ENCODE results near the gene NEMP2. TPM values are rescaled to one million over a fixed set of nuclear protein-coding genes. Genes with fewer than 3 reads are reported as not detected.

The NEMP2 gene
- total RNA-seq, 2 experiments from 2014 or later, result 11.6 to 12.2 TPM

GRCh38 chr2:190533968-190534309, 583 bp downstream of the NEMP2 start:
- peaks cover 79% of the 10 kb centered on the region for H3K4me1 Mint-ChIP-seq (ENCODE audit: low read depth)

GRCh38 chr2:190533175-190533967, 1.2 kb downstream of the NEMP2 start:
- H3K4me1 ChIP-seq (ENCODE audit: insufficient read depth, low read length), result peaks cover 48% of the 10 kb centered on the region
- peaks cover 41% of the 10 kb centered on the region for H3K36me3 Mint-ChIP-seq (ENCODE audit: low read depth)
- peak overlapping the region; percentile 93 for H3K4me3 Mint-ChIP-seq
- no peaks in the 10 kb centered on the region for H3K9me3 ChIP-seq (ENCODE audit: control insufficient read depth in 1 of 2, insufficient read depth in 1 of 2, low read length in 2 of 2)
- DNase-seq, result peak in 1 of 14 experiments; percentile 51
- H3K36me3 ChIP-seq (ENCODE audit: insufficient read depth, low read length), result no peaks in the 10 kb centered on the region
- intact Hi-C loops (cut with DNase I, micrococcal nuclease), result loop anchor here (2.0 to 10.0 kb wide), 8 partner anchors 19 to 869 kb away; partner anchors contain the start of genes NAB1 (in 2 of the 2), ASNSD1 (in 1 of the 2), GLS (in 1 of the 2) and MFSD6 (in 1 of the 2)
- peaks cover 5% of the 10 kb centered on the region for H3K9me3 Mint-ChIP-seq
- peak overlapping the region; percentile 87 to 95 for H3K27ac ChIP-seq (ENCODE audit: low read depth in 1 of 2, low read length in 2 of 2)
- CTCF ChIA-PET, result interaction anchor here (1.0 to 1.5 kb wide), 3 partner anchors 116 to 214 kb away, joined by 3 to 4 read pairs (median 4); partner anchors contain the start of gene HIBCH
- peaks cover 85% of the 10 kb centered on the region for H3K4me1 Mint-ChIP-seq (ENCODE audit: low read depth)
- H3K27me3 Mint-ChIP-seq, result no peaks in the 10 kb centered on the region
- peak overlapping the region; percentile 77 for H3K4me3 ChIP-seq (ENCODE audit: low read length)
- peak overlapping the region; percentile 99 for H3K27ac Mint-ChIP-seq
- POLR2A ChIA-PET, result interaction anchor here (0.7 to 5.3 kb wide), 33 partner anchors 10 to 615 kb away, joined by 3 to 100 read pairs (median 4); partner anchors contain the start of genes GLS, MFSD6 and NAB1
- peak; percentile 12 for ATAC-seq (ENCODE audit: poor library complexity)
- no peak for TF ChIP-seq CTCF (IDR thresholded peaks at IDR 0.05)
- H3K27me3 ChIP-seq (ENCODE audit: control insufficient read depth in 1 of 2, insufficient read depth in 2 of 2, low read length in 2 of 2), result no peaks in the 10 kb centered on the region

More at GRCh38 chr2:190533968-190534309, 583 bp downstream of the NEMP2 start:
- peak; percentile 64 for ATAC-seq (ENCODE audit: poor library complexity)
- no peak for TF ChIP-seq CTCF (IDR thresholded peaks at IDR 0.05)
- Mint-ChIP-seq H3K27ac (peak overlapping the region; percentile 99), H3K4me3 (peak overlapping the region; percentile 93), H3K36me3 (ENCODE audit: low read depth) (peaks cover 47% of the 10 kb centered on the region), H3K27me3 (no peaks in the 10 kb centered on the region), H3K9me3 (peaks cover 11% of the 10 kb centered on the region)
- Histone ChIP-seq H3K9me3 (ENCODE audit: control insufficient read depth in 1 of 2, insufficient read depth in 1 of 2, low read length in 2 of 2) (no peaks in the 10 kb centered on the region), H3K36me3 (ENCODE audit: insufficient read depth, low read length) (no peaks in the 10 kb centered on the region), H3K27me3 (ENCODE audit: control insufficient read depth in 1 of 2, insufficient read depth in 2 of 2, low read length in 2 of 2) (no peaks in the 10 kb centered on the region), H3K4me1 (ENCODE audit: insufficient read depth, low read length) (peaks cover 46% of the 10 kb centered on the region), H3K27ac (ENCODE audit: low read depth in 1 of 2, low read length in 2 of 2) (peak overlapping the region; percentile 87 to 95), H3K4me3 (ENCODE audit: low read length) (peak overlapping the region; percentile 77)
- intact Hi-C loops (cut with DNase I, micrococcal nuclease), result loop anchor here (2.0 to 10.0 kb wide), 9 partner anchors 19 to 869 kb away; partner anchors contain the start of genes NAB1 (in 2 of the 2), ASNSD1 (in 1 of the 2), GLS (in 1 of the 2) and MFSD6 (in 1 of the 2)
- CTCF ChIA-PET, result interaction anchor here (1.2 to 1.5 kb wide), 2 partner anchors 116 to 215 kb away, joined by 3 to 4 read pairs; partner anchors contain the start of gene HIBCH
- POLR2A ChIA-PET, result interaction anchor here (0.6 to 5.3 kb wide), 36 partner anchors 10 to 771 kb away, joined by 3 to 100 read pairs (median 4); partner anchors contain the start of genes GLS, MFSD6, NAB1 and ORMDL1
- peak in 13 of 14 experiments; percentile 40 to 87 (median 59) for DNase-seq

- DNase-seq (no peak), ATAC-seq (ENCODE audit: poor library complexity) (no peak)
- peaks cover 55% of the 10 kb centered on the region for H3K4me1 ChIP-seq (ENCODE audit: insufficient read depth, low read length)
- H3K27me3 ChIP-seq (ENCODE audit: control insufficient read depth in 1 of 2, insufficient read depth in 2 of 2, low read length in 2 of 2), result no peaks in the 10 kb centered on the region
- peaks cover 86% of the 10 kb centered on the region for H3K4me1 Mint-ChIP-seq (ENCODE audit: low read depth)
- peak overlapping the region in 1 of 2 donors; percentile 5 for H3K27ac ChIP-seq (ENCODE audit: low read depth in 1 of 2, low read length in 2 of 2)
- peaks cover 34% of the 10 kb centered on the region for H3K36me3 Mint-ChIP-seq (ENCODE audit: low read depth)
- no peak for TF ChIP-seq CTCF (IDR thresholded peaks at IDR 0.05)
- H3K27ac Mint-ChIP-seq, result peak overlapping the region; percentile 99
- no peaks in the 10 kb centered on the region for H3K9me3 ChIP-seq (ENCODE audit: control insufficient read depth in 1 of 2, insufficient read depth in 1 of 2, low read length in 2 of 2)
- ChIA-PET POLR2A (interaction anchor here (1.3 to 5.3 kb wide), 7 partner anchors 13 to 488 kb away, joined by 3 to 100 read pairs (median 26); partner anchors contain the start of genes MFSD6 and NAB1), CTCF (interaction anchor here (0.6 to 1.0 kb wide), 2 partner anchors 148 to 266 kb away, joined by 4 read pairs; no protein-coding TSS in a partner anchor)
- H3K4me3 ChIP-seq (ENCODE audit: low read length), result no peak overlapping the region
- H3K9me3 Mint-ChIP-seq, result peaks cover 5% of the 10 kb centered on the region
- no peaks in the 10 kb centered on the region for H3K27me3 Mint-ChIP-seq
- intact Hi-C loops (cut with DNase I, micrococcal nuclease), result loop anchor here (2.0 to 10.0 kb wide), 8 partner anchors 18 to 868 kb away; partner anchors contain the start of genes NAB1 (in 2 of the 2), ASNSD1 (in 1 of the 2), GLS (in 1 of the 2) and MFSD6 (in 1 of the 2)
- H3K36me3 ChIP-seq (ENCODE audit: insufficient read depth, low read length), result no peaks in the 10 kb centered on the region
- peak overlapping the region; percentile 93 for H3K4me3 Mint-ChIP-seq
Observed at GRCh38 chr2:190532581-190532980, 1.9 kb downstream of the NEMP2 start.
